Endodermal cell (in vitro differentiated cells): ENCODE data around the gene KIAA1210. TPM values are rescaled to one million over a fixed set of nuclear protein-coding genes. Genes with fewer than 3 reads are reported as not detected.
"Not testable (repeated sequence)": the region's sequence is repeated elsewhere in the genome, so short reads cannot be mapped to it uniquely, and the experiment has no call there.

Experiments
- DNase-seq: peaks from one replicate; pipeline ENCODE4 v3.0.0-alpha.2; 2017
- H3K27ac ChIP-seq: 2 replicates; pipeline ENCODE4 v1.5.1; 2013; ENCODE audit warnings: mild to moderate bottlenecking, low read depth, low read length, moderate library complexity
- H3K27me3 ChIP-seq: 2 replicates; pipeline ENCODE4 v1.6.1; 2013; ENCODE audit warnings: mild to moderate bottlenecking, low read length, moderate library complexity; ENCODE audit not compliant: insufficient read depth, control insufficient read depth, poor library complexity, severe bottlenecking
- H3K36me3 ChIP-seq: 2 replicates; pipeline ENCODE4 v1.7.0; 2013; ENCODE audit warnings: mild to moderate bottlenecking, low read length, moderate library complexity; ENCODE audit not compliant: control insufficient read depth, insufficient read depth
- H3K4me1 ChIP-seq: one replicate; pipeline ENCODE4 v1.7.0; 2013; ENCODE audit warnings: low read length; ENCODE audit not compliant: control insufficient read depth, insufficient read depth
- H3K4me3 ChIP-seq: 2 replicates; pipeline ENCODE4 v1.5.1; 2013; ENCODE audit warnings: mild to moderate bottlenecking, low read length, moderate library complexity
- H3K9ac ChIP-seq: 2 replicates; pipeline ENCODE4 v1.6.1; 2013; ENCODE audit warnings: mild to moderate bottlenecking, low read length, moderate library complexity; ENCODE audit not compliant: poor library complexity, severe bottlenecking; ENCODE audit errors: extremely low read depth
- H3K9me3 ChIP-seq: 2 replicates; pipeline ENCODE4 v1.6.1; 2013; ENCODE audit warnings: mild to moderate bottlenecking, low read length, moderate library complexity; ENCODE audit not compliant: control insufficient read depth
- H3K27ac Mint-ChIP-seq: 2 replicates; pipeline ENCODE4 v1.8.0; 2020; ENCODE audit warnings: mixed read lengths
- H3K27me3 Mint-ChIP-seq: 2 replicates; pipeline ENCODE4 v1.8.0; 2021; ENCODE audit warnings: mild to moderate bottlenecking, mixed read lengths; ENCODE audit not compliant: insufficient read depth
- H3K36me3 Mint-ChIP-seq: 2 replicates; pipeline ENCODE4 v1.8.0; 2020; ENCODE audit warnings: low read depth, mixed read lengths
- H3K4me1 Mint-ChIP-seq: 2 replicates; pipeline ENCODE4 v1.8.0; 2020; ENCODE audit warnings: mixed read lengths
- H3K4me3 Mint-ChIP-seq: 2 replicates; pipeline ENCODE4 v1.8.0; 2020; ENCODE audit warnings: mild to moderate bottlenecking, moderate library complexity, mixed read lengths
- H3K9me3 Mint-ChIP-seq: 2 replicates; pipeline ENCODE4 v1.8.0; 2020; ENCODE audit warnings: mild to moderate bottlenecking, mixed read lengths
- CTCF ChIP-seq: fragments of 200-600 bp; sonication (generic); conservative IDR thresholded peaks from 2 replicates; pipeline ENCODE4 v1.5.0; 2021; ENCODE audit warnings: antibody characterized with exemption, mild to moderate bottlenecking
- WGBS, 2 experiments: methylation state at CpG; one replicate each; pipeline versions ENCODE4 v1.1.5 to v1.1.7; 2013; ENCODE audit warnings: missing lambda C conversion rate in 2 of 2, mixed read lengths in 1 of 2; ENCODE audit not compliant: insufficient coverage in 1 of 2, insufficient read length in 1 of 2; 5-methylcytosine and 5-hydroxymethylcytosine counted together
- total RNA-seq, 2 donors: library from RNA; stranded (reverse); fragmentation: NEBNext Ultra II Directional in 1 of 2; extraction: Animal tissue kit (Norgen Biotek cat#: 25700) in 1 of 2; gene quantifications; 2 replicates in 1 of 2; 3 replicates in 1 of 2; pipeline ENCODE4 v1.2.1, GENCODE V29; 2021

The KIAA1210 gene
- total RNA-seq, 2 donors from 2014 or later = not detected

GRCh38 chrX:119030990-119031389 lies 96.6 kb downstream of the KIAA1210 start:
- Mint-ChIP-seq H3K4me3 (no peak overlapping the region), H3K27me3 (no peaks in the 10 kb centered on the region), H3K27ac (no peak overlapping the region), H3K4me1 (no peaks in the 10 kb centered on the region), H3K36me3 (peaks cover 5% of the 10 kb centered on the region), H3K9me3 (peaks cover 82% of the 10 kb centered on the region)
- Histone ChIP-seq H3K4me1 (no peaks in the 10 kb centered on the region), H3K9ac (no peak overlapping the region), H3K4me3 (no peak overlapping the region), H3K27me3 (no peaks in the 10 kb centered on the region), H3K36me3 (no peaks in the 10 kb centered on the region), H3K27ac (no peak overlapping the region), H3K9me3 (peaks cover 6% of the 10 kb centered on the region)
- no peak for TF ChIP-seq CTCF
- no peak for DNase-seq

GRCh38 chrX:119029656-119030055 lies 98.0 kb downstream of the KIAA1210 start:
- not testable (repeated sequence) for H3K4me3 ChIP-seq, H3K9ac ChIP-seq, H3K27me3 Mint-ChIP-seq, H3K36me3 ChIP-seq, H3K27ac ChIP-seq, H3K4me3 Mint-ChIP-seq, H3K4me1 Mint-ChIP-seq, H3K27ac Mint-ChIP-seq, H3K27me3 ChIP-seq, H3K4me1 ChIP-seq, H3K9me3 ChIP-seq, H3K36me3 Mint-ChIP-seq, DNase-seq
- H3K9me3 Mint-ChIP-seq = peaks cover 82% of the 10 kb centered on the region
- 97% methylated on average over 10 of the region's 10 CpGs; no CpG with 5 or more reads in 1 of the 2 experiments for WGBS, 2 experiments

GRCh38 chrX:119028733-119029330 lies 98.8 kb downstream of the KIAA1210 start:
- no peaks in the 10 kb centered on the region for H3K4me1 ChIP-seq
- H3K27ac ChIP-seq = no peak overlapping the region
- no peaks in the 10 kb centered on the region for H3K27me3 ChIP-seq
- Mint-ChIP-seq H3K27ac (no peak overlapping the region), H3K9me3 (peaks cover 82% of the 10 kb centered on the region), H3K4me3 (no peak overlapping the region), H3K4me1 (no peaks in the 10 kb centered on the region), H3K36me3 (peaks cover 2% of the 10 kb centered on the region), H3K27me3 (no peaks in the 10 kb centered on the region)
- H3K9me3 ChIP-seq = peaks cover 6% of the 10 kb centered on the region
- DNase-seq = no peak
- H3K9ac ChIP-seq = no peak overlapping the region
- TF ChIP-seq CTCF = no peak
- H3K36me3 ChIP-seq = no peaks in the 10 kb centered on the region
- H3K4me3 ChIP-seq = no peak overlapping the region
- 100% methylated on average over 1 of the region's 1 CpG; no CpG with 5 or more reads in 1 of the 2 experiments for WGBS, 2 experiments

Other genes starting within 250 kb of the KIAA1210 start
- gene LONRF3, start 153.2 kb downstream of the KIAA1210 start, total RNA-seq = 1 to 10 TPM; 2.5 to 3.8 TPM
- not detected for gene CT47C1, start 54.8 kb downstream of the KIAA1210 start, total RNA-seq
- gene PGRMC1, start 108.5 kb upstream of the KIAA1210 start, total RNA-seq = 100 to 1,000 TPM; 108 to 115 TPM